HG03354 (cell line): ENCODE results near the gene MAN2B1.
"Not testable (repeated sequence)": the region's sequence is repeated elsewhere in the genome, so short reads cannot be mapped to it uniquely, and the experiment has no call there.

Experiments
- ATAC-seq: cut with Tn5 transposase; IDR thresholded peaks from one replicate; pipeline ENCODE4 v1.9.1; 2021; ENCODE audit warnings: mild to moderate bottlenecking; ENCODE audit not compliant: unreplicated experiment, poor library complexity, severe bottlenecking

The MAN2B1 gene

DNA sequence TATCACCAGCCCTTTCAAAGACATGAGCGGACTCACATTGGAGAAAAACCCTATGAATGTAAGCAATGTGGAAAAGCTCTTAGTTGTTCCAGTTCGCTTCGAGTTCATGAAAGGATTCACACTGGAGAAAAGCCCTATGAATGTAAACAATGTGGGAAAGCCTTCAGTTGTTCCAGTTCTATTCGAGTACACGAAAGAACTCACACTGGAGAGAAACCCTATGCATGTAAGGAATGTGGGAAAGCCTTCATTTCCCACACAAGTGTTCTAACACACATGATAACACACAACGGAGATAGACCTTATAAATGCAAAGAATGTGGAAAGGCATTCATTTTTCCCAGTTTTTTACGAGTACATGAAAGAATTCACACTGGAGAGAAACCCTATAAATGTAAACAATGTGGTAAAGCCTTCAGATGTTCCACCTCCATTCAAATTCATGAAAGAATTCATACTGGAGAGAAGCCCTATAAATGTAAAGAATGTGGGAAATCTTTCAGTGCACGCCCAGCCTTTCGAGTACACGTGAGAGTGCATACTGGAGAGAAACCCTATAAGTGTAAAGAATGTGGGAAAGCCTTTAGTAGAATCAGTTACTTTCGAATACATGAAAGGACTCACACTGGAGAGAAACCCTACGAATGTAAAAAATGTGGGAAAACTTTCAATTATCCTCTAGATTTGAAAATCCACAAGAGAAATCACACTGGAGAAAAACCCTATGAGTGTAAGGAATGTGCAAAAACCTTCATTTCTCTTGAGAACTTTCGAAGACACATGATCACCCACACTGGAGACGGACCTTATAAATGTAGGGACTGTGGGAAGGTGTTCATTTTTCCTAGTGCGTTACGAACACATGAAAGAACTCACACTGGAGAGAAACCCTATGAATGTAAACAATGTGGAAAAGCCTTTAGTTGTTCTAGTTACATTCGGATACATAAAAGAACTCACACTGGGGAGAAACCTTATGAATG lies 38.2 kb downstream of the MAN2B1 start:
- ATAC-seq, result no peak

DNA sequence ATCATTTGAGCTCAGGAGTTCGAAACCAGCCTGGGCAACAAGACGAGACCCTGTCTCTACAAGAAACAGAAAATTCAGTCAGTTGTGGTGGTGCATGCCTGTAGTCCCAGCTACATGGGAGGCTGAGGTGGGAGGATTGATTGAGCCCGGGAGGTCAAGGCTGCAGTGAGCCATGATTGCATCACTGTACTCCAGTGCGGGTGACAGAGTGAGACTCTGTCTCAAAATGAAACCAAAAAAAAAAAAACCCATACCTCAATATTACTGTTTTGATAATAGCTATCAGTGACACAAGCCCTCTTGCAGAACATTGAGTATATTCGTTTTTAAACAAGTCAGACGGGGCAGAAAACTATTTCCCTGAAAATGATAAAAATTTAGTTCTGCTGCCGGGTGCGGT lies 39.6 kb downstream of the MAN2B1 start:
- ATAC-seq, result no peak

DNA sequence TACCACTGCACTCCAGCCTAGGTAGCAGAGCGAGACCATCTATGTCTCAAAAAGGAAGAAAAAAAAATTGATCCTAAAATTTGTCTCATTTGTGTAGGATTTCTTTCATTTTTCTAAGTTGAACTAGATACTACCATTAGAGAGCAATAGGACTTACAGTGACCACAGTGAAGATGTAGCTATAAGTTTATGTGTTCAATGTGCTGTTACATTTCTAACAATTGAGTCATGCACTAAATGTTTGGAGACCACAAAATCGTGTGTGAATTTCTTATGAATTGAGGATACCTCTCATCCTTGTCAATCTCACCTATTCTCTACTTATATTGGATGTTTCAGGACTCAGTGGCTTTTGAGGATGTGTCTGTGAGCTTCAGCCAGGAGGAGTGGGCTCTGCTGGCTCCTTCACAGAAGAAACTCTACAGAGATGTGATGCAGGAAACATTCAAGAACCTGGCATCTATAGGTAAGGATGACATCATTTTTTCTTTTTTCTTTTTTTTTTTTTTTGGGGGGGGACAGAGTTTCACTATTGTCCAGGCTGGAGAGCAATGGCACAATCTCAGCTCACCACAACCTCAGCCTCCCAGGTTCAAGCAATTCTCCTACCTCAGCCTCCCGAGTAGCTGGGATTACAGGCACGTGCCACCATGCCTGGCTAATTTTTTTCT lies 43.0 kb downstream of the MAN2B1 start:
- no peak for ATAC-seq

DNA sequence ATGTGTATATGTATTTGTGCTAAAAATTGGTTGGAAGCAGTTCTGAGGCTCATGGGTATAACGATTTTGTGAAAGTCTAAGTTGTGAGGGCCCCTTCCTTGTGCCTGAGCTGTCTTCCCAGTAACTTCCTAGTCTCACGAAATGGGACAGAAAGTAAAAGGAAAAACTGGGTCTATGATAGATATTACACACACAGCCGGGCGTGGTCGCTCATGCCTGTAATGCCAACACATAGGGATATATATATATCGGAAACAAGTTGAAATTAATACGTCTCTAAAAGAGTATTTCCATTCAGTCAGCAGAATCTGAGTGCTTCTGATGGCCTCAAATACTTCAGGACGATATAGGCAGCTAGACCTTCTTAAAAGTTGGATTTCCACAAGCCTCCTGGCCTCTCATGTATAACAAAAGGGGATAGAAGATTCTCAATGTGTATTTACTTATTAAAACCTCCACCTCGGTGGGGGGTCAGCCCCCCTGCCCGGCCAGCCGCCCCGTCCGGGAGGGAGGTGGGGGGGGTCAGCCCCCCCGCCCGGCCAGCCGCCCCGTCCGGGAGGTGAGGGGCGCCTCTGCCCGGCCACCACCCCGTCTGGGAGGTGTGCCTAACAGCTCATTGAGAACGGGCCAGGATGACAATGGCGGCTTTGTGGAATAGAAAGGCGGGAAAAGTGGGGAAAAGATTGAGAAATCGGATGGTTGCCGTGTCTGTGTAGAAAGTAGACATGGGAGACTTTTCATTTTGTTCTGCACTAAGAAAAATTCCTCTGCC lies 45.1 kb downstream of the MAN2B1 start:
- ATAC-seq, result not testable (repeated sequence)

DNA sequence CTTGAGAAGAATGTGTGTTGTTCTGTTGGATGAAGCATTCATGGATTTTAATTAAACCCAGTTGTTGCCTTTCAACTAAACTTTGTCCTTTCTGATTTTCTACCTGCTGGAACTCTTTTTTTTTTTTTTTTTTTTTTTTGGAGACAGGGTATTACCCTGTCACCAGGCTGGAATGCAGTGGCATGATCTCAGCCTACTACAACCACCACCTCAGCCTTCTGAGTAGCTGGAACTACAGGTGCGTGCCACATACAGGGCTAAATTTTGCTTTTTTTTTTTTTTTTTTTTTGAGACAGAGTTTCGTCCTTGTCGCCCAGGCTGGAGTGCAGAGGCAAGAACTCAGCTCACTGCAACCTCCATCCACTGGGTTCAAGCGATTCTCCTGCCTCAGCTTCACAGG lies 48.9 kb downstream of the MAN2B1 start:
- ATAC-seq, result no peak

DNA sequence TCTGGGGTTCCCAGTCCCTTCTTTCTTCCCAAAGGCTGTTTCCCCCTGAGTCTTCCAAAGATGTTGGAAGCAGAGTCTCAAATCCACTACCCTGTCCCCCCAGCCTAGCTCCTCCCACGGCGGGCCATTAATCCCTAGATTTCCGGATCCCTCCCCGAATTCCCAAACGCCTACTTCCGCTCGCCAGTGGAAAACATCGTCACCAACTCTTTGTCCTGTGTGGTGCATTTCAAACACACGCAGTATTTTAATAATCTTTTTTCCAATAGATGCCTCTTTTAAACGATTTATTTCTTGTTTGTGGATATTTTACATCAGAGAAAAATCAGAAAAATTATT lies 55.2 kb downstream of the MAN2B1 start:
- ATAC-seq, result no peak

DNA sequence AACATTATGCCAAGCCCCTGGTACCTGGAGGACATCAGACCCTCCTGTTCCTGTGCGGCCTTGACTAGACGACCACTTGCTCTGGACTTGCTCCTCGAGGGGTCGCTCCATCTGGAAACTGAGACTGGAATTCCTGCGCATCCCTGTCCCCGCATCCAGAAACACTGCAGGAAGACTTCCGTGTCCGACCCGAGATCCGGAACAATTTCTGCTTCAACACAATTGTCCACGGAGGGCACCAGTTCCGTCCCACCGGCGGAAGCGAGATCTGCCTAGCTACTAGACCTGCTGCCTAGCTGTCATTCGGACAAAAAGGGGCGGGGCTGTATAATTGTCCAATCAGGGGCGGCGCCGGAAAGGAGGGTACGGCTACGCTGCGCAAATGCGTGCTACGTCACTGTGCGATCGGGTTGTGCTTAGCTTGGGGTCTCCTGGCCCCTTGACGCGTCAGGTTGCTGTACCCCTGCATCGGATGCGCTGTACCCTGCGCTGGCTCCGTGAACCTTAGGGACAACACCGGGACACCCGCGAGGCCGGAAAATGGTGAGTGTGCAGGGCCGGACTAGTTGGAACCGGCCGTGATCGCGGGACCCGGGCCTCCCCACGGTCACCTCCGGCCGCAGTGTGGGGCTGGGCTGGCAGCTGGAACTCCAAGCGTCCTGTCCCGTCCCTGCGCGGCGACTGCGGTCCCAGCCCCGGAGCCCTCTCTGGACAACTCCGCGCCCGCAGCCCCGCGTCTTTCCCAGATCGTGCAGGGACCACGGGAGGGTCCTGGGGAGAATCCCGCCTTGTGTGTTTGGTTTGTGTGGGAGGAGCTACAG lies 55.8 kb downstream of the MAN2B1 start, which contains the start of the genes ZNF490 and ZNF791:
TSS of gene ZNF490 (minus strand) at position 274 of the 821 bp plus-strand sequence. CDS start at position 141, 133 bp downstream.
TSS of gene ZNF791 (plus strand) at position 381 of the 821 bp plus-strand sequence. CDS start at position 541, 160 bp downstream.
- peak; percentile 76 for ATAC-seq

DNA sequence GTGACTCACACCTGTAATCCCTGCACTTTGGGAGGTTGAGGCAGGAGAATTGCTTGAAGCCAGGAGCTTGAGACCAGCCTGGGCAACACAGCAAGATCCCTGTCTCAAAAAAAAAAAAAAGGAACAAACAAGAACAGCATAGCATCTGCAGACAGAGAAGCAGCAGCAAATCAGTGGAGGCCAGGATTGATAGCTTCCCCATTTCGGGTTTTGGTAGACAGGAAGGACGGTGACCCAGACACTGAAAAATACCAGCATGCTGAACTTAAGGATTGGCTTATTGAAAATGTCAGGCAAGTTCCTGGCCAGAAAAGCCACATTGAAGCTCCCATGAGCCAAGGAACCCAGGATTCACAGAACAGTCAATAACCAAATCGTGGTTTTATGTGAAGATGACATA lies 58.9 kb downstream of the MAN2B1 start:
- no peak for ATAC-seq

DNA sequence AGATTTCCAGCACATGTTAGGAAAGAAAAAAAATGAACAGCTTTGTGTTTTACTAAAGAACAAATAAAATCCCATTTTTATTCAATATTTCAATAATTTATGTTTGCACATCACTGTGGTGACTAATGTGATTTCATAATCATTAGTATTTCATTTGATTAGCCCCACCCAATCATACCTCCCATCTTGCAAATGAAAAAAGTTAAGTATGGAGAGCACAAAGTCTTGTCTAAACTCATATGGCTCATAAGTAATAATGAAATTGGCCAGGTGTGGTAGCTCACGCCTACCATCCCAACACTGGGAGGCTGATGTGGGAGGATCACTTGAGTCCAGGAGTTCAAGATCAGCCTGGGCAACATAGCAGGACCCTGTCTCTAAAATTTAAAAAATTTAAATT lies 59.7 kb downstream of the MAN2B1 start:
- no peak for ATAC-seq

DNA sequence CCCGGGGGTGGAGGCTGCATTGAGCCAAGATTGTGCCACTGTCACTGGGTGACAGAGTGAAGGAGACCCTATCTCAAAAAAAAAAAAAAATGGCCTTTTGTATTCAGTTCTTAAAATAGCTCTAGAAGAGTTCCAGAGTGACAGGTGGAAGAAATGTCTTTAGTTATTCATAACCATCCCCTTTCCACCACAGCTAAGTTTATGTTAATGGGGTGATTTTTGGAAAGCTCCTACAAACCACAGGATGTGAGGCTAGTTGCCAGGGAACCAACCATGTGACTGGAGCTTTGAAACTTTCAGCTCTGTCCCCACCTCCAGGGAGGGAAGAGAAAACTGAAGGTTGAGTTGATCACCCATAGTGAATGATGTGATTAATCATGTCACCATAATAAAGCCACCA lies 62.8 kb downstream of the MAN2B1 start:
- no peak for ATAC-seq

DNA sequence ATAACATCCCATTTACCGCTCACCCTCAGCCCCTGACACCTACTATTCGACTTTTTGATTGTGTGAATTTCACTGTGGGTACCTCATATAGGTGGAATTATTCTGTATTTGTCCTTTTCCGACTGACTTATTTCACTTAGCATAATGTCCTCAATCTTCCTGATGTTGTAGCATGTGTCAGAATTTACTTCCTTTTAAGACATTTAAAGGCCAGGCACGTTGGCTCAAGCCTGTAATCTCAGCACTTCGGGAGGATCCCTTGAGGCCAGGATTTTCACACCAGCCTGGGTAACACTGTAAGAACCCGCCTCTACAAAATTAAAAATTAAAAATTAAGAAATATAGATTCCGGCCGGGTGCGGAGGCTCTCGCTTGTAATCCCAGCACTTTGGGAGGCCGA lies 68.9 kb downstream of the MAN2B1 start:
- no peak for ATAC-seq

DNA sequence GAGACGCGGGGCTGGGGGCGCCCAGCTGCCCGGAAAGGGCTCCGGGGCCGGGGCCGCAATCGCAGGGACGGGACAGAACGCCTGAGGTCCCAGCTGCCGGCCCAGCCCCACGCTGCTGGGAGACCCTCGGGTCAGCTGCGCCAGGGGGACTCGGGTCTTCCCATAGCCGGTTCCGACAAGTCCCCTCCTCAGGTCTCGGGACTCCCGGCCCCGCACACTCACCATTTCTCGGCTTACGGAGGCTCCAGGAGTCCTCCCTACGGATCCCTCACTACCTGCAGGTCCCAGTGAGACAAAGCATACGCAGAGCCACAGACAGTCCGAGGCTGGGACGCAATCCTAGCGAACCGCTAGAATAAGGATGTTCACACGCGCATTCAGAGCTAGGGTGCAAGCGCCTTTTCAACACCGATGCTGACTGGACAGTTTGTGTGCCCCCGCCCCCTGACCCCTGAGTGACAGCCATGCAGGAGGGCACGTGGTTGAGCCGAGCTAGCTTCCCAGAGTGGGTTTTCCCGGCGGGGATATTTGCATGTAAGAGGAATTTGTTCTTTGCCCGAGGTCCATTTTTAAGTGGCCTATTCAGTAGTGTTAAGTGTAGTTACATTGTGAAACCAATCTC lies 69.5 kb downstream of the MAN2B1 start:
- ATAC-seq, result no peak
